ENCODE data around the gene LIAS. TPM values are rescaled to one million over a fixed set of nuclear protein-coding genes. Genes with fewer than 3 reads are reported as not detected.

Gene LIAS
- total and polyA plus RNA-seq, 2 experiments from 2014 or later: 5.6 to 5.7 TPM

- no peaks in the 10 kb centered on the region for H3K4me1 ChIP-seq (ENCODE audit: insufficient read depth)
- H3K4me3 ChIP-seq: no peak overlapping the region
- no peaks in the 10 kb centered on the region for H3K36me3 ChIP-seq (ENCODE audit: low read depth)
- H2AFZ ChIP-seq: no peak overlapping the region
- H3K9ac ChIP-seq: no peak overlapping the region
- H3K9me2 ChIP-seq (ENCODE audit: insufficient read depth): no peaks in the 10 kb centered on the region
- in situ Hi-C loops (cut with MboI): no loop called here
- no peaks in the 10 kb centered on the region for H3K79me2 ChIP-seq (ENCODE audit: insufficient read depth)
- H4K20me1 ChIP-seq (ENCODE audit: insufficient read depth): no peaks in the 10 kb centered on the region
- H3K27ac ChIP-seq: no peak overlapping the region
- no peak for DNase-seq
- no peak for TF ChIP-seq EZH2phosphoT487 (IDR thresholded peaks at IDR 0.05; ENCODE audit: insufficient read depth, low read depth)
- no peak overlapping the region for H3K4me2 ChIP-seq (ENCODE audit: unreplicated experiment)
- WGBS, 2 experiments (ENCODE audit: low coverage in 1 of 2, low lambda C conversion rate in 2 of 2, missing lambda C conversion rate in 2 of 2): 72 to 82% methylated on average over 6 of the region's 6 CpGs
- no peaks in the 10 kb centered on the region for H3K27me3 ChIP-seq (replicated peaks; ENCODE audit: insufficient read depth)
- no peaks in the 10 kb centered on the region for H3F3A ChIP-seq (ENCODE audit: insufficient read depth)
- no peaks in the 10 kb centered on the region for H3K9me3 ChIP-seq (ENCODE audit: low read depth)
Observed at GRCh38 chr4:39484582-39485272, 25.9 kb downstream of the LIAS start.

- TF ChIP-seq EZH2phosphoT487 (IDR thresholded peaks at IDR 0.05; ENCODE audit: insufficient read depth, low read depth) (no peak), EZH2 (IDR thresholded peaks at IDR 0.05; ENCODE audit: insufficient read depth, poor library complexity, severe bottlenecking) (no peak)
- H2AFZ ChIP-seq: no peak overlapping the region
- in situ Hi-C loops (cut with MboI): no loop called here
Observed at GRCh38 chr4:39486221-39486804, 27.5 kb downstream of the LIAS start.

GRCh38 chr4:39490322-39490721 is 31.5 kb downstream of the LIAS start:
- H3K4me1 ChIP-seq (ENCODE audit: insufficient read depth): no peaks in the 10 kb centered on the region
- no peak for DNase-seq
- H3K9ac ChIP-seq: no peak overlapping the region
- 0 out of 2 replicates have a peak, but pooled peaks cover under 1% of the 10 kb centered on the region for H3F3A ChIP-seq (ENCODE audit: insufficient read depth)
- H3K9me2 ChIP-seq (ENCODE audit: insufficient read depth): no peaks in the 10 kb centered on the region
- no peaks in the 10 kb centered on the region for H3K9me3 ChIP-seq (ENCODE audit: low read depth)
- WGBS, 2 experiments (ENCODE audit: low coverage in 1 of 2, low lambda C conversion rate in 2 of 2, missing lambda C conversion rate in 2 of 2): 82 to 92% methylated on average over 2 of the region's 2 CpGs
- H2AFZ ChIP-seq: no peak overlapping the region
- H3K27ac ChIP-seq: no peak overlapping the region
- no peak overlapping the region for H3K4me2 ChIP-seq (ENCODE audit: unreplicated experiment)
- no peaks in the 10 kb centered on the region for H3K36me3 ChIP-seq (ENCODE audit: low read depth)
- H3K27me3 ChIP-seq (replicated peaks; ENCODE audit: insufficient read depth): no peaks in the 10 kb centered on the region
- in situ Hi-C loops (cut with MboI): no loop called here
- no peak for TF ChIP-seq EZH2 (IDR thresholded peaks at IDR 0.05; ENCODE audit: insufficient read depth, poor library complexity, severe bottlenecking)
- no peak for TF ChIP-seq EZH2phosphoT487 (IDR thresholded peaks at IDR 0.05; ENCODE audit: insufficient read depth, low read depth)
- no peaks in the 10 kb centered on the region for H3K79me2 ChIP-seq (ENCODE audit: insufficient read depth)
- no peak overlapping the region for H3K4me3 ChIP-seq
- H4K20me1 ChIP-seq (ENCODE audit: insufficient read depth): no peaks in the 10 kb centered on the region

More at GRCh38 chr4:39486221-39486804, 27.5 kb downstream of the LIAS start:
- H3K4me2 ChIP-seq (ENCODE audit: unreplicated experiment): no peak overlapping the region
- no peaks in the 10 kb centered on the region for H3K36me3 ChIP-seq (ENCODE audit: low read depth)
- no peak overlapping the region for H3K4me3 ChIP-seq
- no peaks in the 10 kb centered on the region for H3K79me2 ChIP-seq (ENCODE audit: insufficient read depth)
- no peaks in the 10 kb centered on the region for H3K9me3 ChIP-seq (ENCODE audit: low read depth)
- no peaks in the 10 kb centered on the region for H3K4me1 ChIP-seq (ENCODE audit: insufficient read depth)
- WGBS, 2 experiments (ENCODE audit: low coverage in 1 of 2, low lambda C conversion rate in 2 of 2, missing lambda C conversion rate in 2 of 2): 83 to 89% methylated on average over 10 of the region's 10 CpGs
- no peak overlapping the region for H3K27ac ChIP-seq
- no peak for DNase-seq
- no peaks in the 10 kb centered on the region for H3K27me3 ChIP-seq (replicated peaks; ENCODE audit: insufficient read depth)
- H3K9ac ChIP-seq: no peak overlapping the region
- no peaks in the 10 kb centered on the region for H4K20me1 ChIP-seq (ENCODE audit: insufficient read depth)
- no peaks in the 10 kb centered on the region for H3F3A ChIP-seq (ENCODE audit: insufficient read depth)
- H3K9me2 ChIP-seq (ENCODE audit: insufficient read depth): no peaks in the 10 kb centered on the region

- Histone ChIP-seq H3K27me3 (replicated peaks; ENCODE audit: insufficient read depth) (no peaks in the 10 kb centered on the region), H3K36me3 (ENCODE audit: low read depth) (peaks cover 20% of the 10 kb centered on the region), H3K27ac (no peak overlapping the region), H3K9me3 (ENCODE audit: low read depth) (no peaks in the 10 kb centered on the region), H2AFZ (no peak overlapping the region), H3K9ac (no peak overlapping the region), H3K79me2 (ENCODE audit: insufficient read depth) (no peaks in the 10 kb centered on the region), H3K9me2 (ENCODE audit: insufficient read depth) (no peaks in the 10 kb centered on the region), H4K20me1 (ENCODE audit: insufficient read depth) (no peaks in the 10 kb centered on the region), H3K4me3 (no peak overlapping the region), H3K4me1 (ENCODE audit: insufficient read depth) (no peaks in the 10 kb centered on the region), H3K4me2 (ENCODE audit: unreplicated experiment) (no peak overlapping the region), H3F3A (ENCODE audit: insufficient read depth) (peaks cover 29% of the 10 kb centered on the region)
- in situ Hi-C loops (cut with MboI): no loop called here
- TF ChIP-seq EZH2phosphoT487 (IDR thresholded peaks at IDR 0.05; ENCODE audit: insufficient read depth, low read depth) (no peak), EZH2 (IDR thresholded peaks at IDR 0.05; ENCODE audit: insufficient read depth, poor library complexity, severe bottlenecking) (no peak)
- 56 to 65% methylated on average over 1 of the region's 1 CpG for WGBS, 2 experiments (ENCODE audit: low coverage in 1 of 2, low lambda C conversion rate in 2 of 2, missing lambda C conversion rate in 2 of 2)
- DNase-seq: no peak
Observed at GRCh38 chr4:39494354-39494753, 35.5 kb downstream of the LIAS start.

All from GM23248 (cell line).